SIG-M5 treated with dmso at 0.1 percent for 504 hours (cell line): ENCODE data around the gene GPR33.

Source experiments
- DNase-seq: peaks from one replicate; lab custom pipeline; 2025; ENCODE audit not compliant: unreplicated experiment; lab: John Stamatoyannopoulos, UW

The GPR33 gene, protein sequence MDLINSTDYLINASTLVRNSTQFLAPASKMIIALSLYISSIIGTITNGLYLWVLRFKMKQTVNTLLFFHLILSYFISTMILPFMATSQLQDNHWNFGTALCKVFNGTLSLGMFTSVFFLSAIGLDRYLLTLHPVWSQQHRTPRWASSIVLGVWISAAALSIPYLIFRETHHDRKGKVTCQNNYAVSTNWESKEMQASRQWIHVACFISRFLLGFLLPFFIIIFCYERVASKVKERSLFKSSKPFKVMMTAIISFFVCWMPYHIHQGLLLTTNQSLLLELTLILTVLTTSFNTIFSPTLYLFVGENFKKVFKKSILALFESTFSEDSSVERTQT

DNA sequence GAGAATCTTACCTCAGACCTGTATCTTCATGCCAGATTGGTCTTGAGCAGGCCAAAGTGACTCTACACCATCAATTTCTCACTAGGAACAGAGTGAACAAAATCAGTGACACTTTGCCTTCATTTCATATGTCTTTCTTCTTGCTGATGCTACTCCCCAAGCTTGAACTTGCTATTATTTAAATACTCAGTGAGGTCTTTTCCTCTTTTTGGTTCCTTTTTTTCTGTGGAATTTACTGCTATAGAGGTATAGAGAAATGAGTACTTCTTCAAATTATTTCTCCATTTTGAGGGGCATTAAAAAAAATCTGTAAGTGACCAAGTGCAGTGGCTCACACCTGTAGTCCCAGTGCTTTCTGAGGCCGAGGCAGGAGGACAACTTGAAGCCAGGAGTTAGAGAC lies at the start of gene GPR33:
GPR33 (minus strand) TSS at position 154 of the 400 bp plus-strand sequence. CDS start 4,074 bp downstream, outside the sequence.
- peak; percentile 20 for DNase-seq

GRCh38 chr14:31536201-31536960 lies 48.5 kb upstream of the GPR33 start:
- no peak for DNase-seq

GRCh38 chr14:31530136-31530535 lies 42.3 kb upstream of the GPR33 start:
- no peak for DNase-seq

- no peak for DNase-seq
Measured at GRCh38 chr14:31529053-31529452, 41.2 kb upstream of the GPR33 start.

- DNase-seq = no peak
Measured at GRCh38 chr14:31527546-31527945, 39.7 kb upstream of the GPR33 start.

DNA sequence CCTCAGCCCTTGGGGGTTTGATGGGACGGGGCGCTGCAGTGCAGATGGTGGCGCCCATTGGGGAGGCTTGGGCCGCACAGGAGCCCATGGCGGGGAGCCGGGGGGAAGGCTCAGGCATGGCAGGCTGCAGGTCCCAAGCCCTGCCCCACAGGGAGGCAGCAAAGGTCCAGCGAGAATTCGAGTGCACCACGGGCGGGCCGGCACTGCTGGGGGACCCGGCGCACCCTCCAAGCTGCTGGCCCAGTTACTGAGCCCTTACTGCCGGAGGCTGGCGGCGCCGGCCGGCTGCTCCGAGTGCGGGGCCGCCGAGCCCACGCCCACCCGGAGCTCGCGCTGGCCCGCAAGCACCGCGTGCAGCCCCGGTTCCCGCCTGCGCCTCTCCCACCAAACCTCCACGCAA lies 39.2 kb upstream of the GPR33 start:
- DNase-seq = no peak

GRCh38 chr14:31510855-31511254 lies 23.0 kb upstream of the GPR33 start:
- DNase-seq = no peak

- peak; percentile 7 for DNase-seq
Measured at GRCh38 chr14:31510222-31510621, 22.4 kb upstream of the GPR33 start.

- no peak for DNase-seq
Measured at GRCh38 chr14:31508135-31508534, 20.3 kb upstream of the GPR33 start.

GRCh38 chr14:31505411-31505810 lies 17.6 kb upstream of the GPR33 start:
- DNase-seq = no peak

GRCh38 chr14:31501870-31502269 lies 14.0 kb upstream of the GPR33 start:
- no peak for DNase-seq

GRCh38 chr14:31492759-31493498 lies 5.1 kb upstream of the GPR33 start:
- no peak for DNase-seq

DNA sequence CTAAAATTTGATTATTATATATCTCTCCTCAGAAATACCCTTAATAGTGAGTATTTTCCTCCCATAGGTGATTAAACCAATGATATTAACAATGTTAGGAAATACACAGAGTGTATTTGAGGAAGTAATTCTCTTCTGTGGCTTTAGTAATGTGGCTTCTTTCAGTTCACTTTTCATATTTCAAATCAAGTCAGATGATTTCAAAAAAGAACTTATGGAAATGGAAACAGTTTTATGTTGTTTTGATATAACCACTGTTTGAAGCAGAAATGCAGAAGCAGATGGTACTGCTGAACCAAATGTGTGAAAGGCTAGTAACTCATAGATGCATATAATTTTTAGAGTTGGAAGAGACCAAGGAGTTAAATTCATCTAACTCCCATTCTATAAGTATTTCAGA lies 1.9 kb upstream of the GPR33 start:
- peak; percentile 63 for DNase-seq

DNA sequence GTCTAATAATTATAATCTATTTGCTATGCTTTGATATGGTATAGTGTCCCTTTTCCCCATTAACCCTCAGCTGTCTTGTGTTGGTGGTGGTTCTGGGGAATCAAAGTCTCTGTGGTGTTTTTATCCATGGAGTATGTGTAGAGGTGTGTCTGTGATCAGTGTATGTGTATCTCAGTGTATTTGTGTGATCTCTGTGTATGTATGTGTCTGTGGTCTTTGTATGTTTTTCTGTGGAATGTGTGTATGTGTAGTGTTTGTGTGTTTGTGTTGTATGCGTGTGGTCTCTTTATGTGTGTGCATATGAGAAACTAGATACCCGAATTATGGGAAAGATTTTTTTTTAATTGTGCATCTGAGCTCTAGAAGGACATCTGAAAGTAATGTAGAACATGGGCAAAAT lies 1.1 kb downstream of the GPR33 start:
- no peak for DNase-seq

- peak; percentile 28 for DNase-seq
Measured at GRCh38 chr14:31484754-31485153, 3.1 kb downstream of the GPR33 start.

DNA sequence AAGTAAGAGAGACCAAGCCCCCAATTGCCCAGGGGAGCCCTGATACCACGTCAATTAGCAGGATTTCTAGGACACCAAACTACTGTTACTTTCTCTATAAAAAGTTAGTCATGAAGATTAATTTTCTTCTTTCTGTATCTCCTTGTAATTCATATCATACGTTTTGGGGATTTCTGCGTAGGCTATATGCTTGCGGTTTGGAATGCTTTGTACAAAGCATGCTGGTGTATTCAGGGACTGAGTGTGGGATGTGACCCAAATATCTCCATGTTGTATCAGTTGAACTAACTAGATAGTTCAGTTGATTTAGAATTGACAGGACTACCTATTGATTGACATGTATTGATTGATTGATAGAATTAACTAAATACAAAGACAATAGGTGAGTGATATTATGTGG lies 7.7 kb downstream of the GPR33 start:
- no peak for DNase-seq

DNA sequence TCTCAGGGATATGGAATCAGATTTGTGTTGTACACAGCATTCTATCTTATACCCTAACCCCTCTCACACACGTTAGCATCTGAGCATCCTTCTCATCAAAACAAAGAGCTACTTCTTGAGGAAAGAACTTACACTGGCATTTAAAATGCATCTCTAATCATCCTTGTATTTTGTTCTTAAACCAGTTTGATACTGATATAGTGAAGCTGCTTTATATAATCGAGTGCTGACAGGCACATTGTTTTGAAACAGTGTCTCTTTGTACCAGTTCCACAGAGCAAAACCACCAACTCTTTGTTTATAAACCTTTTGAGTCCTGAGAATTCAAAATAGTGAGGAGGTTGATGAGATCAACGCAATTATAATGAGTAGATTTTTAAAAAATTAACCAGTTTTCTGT lies 8.8 kb downstream of the GPR33 start:
- DNase-seq = no peak

GRCh38 chr14:31477248-31477647 lies 10.6 kb downstream of the GPR33 start:
- DNase-seq = no peak

DNA sequence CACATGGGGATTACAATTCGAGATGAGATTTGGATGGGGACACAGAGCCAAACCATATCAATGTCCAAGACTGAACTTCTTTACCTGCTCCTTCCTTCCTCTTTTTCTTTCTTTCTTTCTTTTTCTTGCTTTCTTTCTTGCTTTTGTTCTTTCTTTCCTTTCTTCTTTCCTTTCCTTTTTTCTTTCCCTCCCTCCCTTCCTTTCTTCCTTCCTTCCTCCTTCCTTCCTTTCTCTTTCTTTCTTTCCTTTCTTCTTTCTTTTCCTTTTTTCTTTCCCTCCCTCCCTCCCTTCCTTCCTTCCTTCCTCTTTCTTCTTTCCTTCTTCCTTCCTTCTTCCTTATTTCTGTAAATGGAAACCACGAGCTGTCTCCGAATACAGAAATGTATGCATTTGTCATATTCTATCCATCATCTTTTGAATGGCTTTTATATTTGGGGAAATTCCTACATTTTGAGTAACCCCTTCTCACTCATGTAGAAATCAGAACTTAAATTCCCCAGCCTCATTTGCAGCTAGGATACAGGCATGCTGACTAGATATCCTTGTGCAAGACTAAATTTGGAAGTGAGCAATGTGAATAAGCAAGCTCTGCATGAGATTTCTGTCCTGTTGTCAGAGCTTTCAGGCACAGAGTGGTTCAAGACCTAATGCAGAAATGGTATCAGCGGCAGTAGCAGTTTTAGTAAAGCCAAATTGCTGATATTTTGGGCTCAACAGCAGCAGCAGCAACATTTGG lies 11.5 kb downstream of the GPR33 start:
- DNase-seq = no peak

DNA sequence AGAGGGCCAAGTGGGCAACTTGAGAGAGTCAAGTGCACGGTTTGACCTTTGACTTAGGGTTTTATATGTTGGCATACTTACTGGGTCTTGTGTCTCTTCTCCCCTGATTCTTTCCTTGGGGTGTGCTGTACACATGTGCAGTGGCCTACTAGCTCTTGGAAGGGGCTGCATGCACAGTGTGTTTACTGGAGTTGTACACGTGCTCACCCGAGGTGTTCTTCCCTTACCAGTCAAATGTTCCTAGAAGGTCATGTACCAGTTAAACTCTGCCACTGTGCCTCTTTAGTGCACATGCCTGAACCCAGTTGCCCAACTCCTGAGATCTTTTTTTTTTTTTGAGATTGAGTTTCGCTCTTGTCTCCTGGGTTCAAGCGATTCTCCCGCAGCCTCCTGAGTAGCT lies 21.3 kb downstream of the GPR33 start:
- no peak for DNase-seq

DNA sequence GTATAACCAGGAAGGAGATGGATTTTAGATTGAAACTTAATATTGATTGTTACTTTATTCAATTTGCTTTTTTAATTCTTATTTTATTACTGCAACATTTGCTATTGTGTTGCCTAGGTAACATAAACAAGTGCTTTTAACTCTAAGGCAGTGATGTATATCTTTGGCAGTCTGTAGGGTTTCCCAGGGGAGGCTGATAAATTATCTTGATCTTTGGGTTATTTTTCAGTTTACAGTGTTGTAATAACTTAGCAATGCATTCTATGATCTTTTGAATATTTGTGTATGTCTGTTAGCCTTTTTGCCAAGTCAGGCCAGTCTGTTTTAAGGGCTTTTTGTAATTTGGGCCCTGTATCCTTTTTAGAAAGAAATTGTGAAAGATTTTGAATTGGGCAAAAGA lies 22.7 kb downstream of the GPR33 start:
- no peak for DNase-seq
